GM19468 (cell line): Measurements from ENCODE around the gene ANXA3.

Experiments used
- ATAC-seq: cut with Tn5 transposase; IDR thresholded peaks from one replicate; pipeline ENCODE4 v1.9.1; 2021; ENCODE audit warnings: mild to moderate bottlenecking, moderate library complexity, moderate number of reproducible peaks; ENCODE audit not compliant: unreplicated experiment; ENCODE audit errors: extremely low read depth

ANXA3 gene

GRCh38 chr4:78606530-78607095, 55.0 kb downstream of the ANXA3 start:
- no peak for ATAC-seq

GRCh38 chr4:78608684-78609083, 57.1 kb downstream of the ANXA3 start:
- no peak for ATAC-seq

GRCh38 chr4:78609580-78609979, 58.0 kb downstream of the ANXA3 start:
- ATAC-seq: no peak

- no peak for ATAC-seq
Observed at GRCh38 chr4:78610546-78611214, 59.1 kb downstream of the ANXA3 start.

GRCh38 chr4:78611215-78611558, 59.6 kb downstream of the ANXA3 start:
- ATAC-seq: no peak

GRCh38 chr4:78612398-78613178, 61.0 kb downstream of the ANXA3 start:
- no peak for ATAC-seq

GRCh38 chr4:78613522-78614321, 62.2 kb downstream of the ANXA3 start:
- peak; percentile 24 for ATAC-seq

GRCh38 chr4:78616046-78616498, 64.5 kb downstream of the ANXA3 start:
- ATAC-seq: no peak

- ATAC-seq: no peak
Observed at GRCh38 chr4:78618436-78618835, 66.9 kb downstream of the ANXA3 start.

- no peak for ATAC-seq
Observed at GRCh38 chr4:78621395-78621794, 69.8 kb downstream of the ANXA3 start.

- ATAC-seq: no peak
Observed at GRCh38 chr4:78622253-78622979, 70.8 kb downstream of the ANXA3 start.

GRCh38 chr4:78624048-78624447, 72.5 kb downstream of the ANXA3 start:
- ATAC-seq: no peak

GRCh38 chr4:78625073-78625472, 73.5 kb downstream of the ANXA3 start:
- ATAC-seq: no peak

- ATAC-seq: no peak
Observed at GRCh38 chr4:78627046-78627965, 75.7 kb downstream of the ANXA3 start.

- ATAC-seq: no peak
Observed at GRCh38 chr4:78627966-78628678, 76.6 kb downstream of the ANXA3 start.

- no peak for ATAC-seq
Observed at GRCh38 chr4:78629991-78630541, 78.5 kb downstream of the ANXA3 start.

GRCh38 chr4:78630615-78631014, 79.0 kb downstream of the ANXA3 start:
- ATAC-seq: no peak
